HCT116 (cell line): ENCODE results near the gene TNFAIP2.

Experiments used
- CTCF ChIP-seq, 3 experiments: fragments of 200-600 bp in 1 of 3; sonication (generic) in 1 of 3; IDR thresholded peaks in 2 of 3; conservative IDR thresholded peaks in 1 of 3; 2 replicates each; pipeline ENCODE4 v1.5.1; 2012 to 2017; ENCODE audit warnings: low read depth in 2 of 3, low read length in 2 of 3, antibody characterized with exemption in 1 of 3, borderline replicate concordance in 1 of 3, control low read depth in 1 of 3, mild to moderate bottlenecking in 1 of 3, mixed read lengths in 1 of 3, mixed run types in 1 of 3, moderate library complexity in 1 of 3; ENCODE audit not compliant: insufficient read depth in 1 of 3
- EZH2 ChIP-seq: fragments of 200-600 bp; sonication (generic); IDR thresholded peaks from 2 replicates; pipeline ENCODE4 v1.6.1; 2017; ENCODE audit warnings: antibody characterized with exemption, mixed run types
- EZH2phosphoT487 ChIP-seq: fragments of 200-600 bp; IDR thresholded peaks from 2 replicates; pipeline ENCODE4 v1.6.1; 2018; ENCODE audit warnings: antibody characterized with exemption, borderline replicate concordance
- FOSL1 ChIP-seq: IDR thresholded peaks from 2 replicates; pipeline ENCODE4 v1.6.1; 2012; ENCODE audit warnings: low read depth
- POLR2AphosphoS5 ChIP-seq: IDR thresholded peaks from 2 replicates; pipeline ENCODE4 v1.6.1; 2011; ENCODE audit warnings: mild to moderate bottlenecking, low read depth, low read length, moderate library complexity
- SIN3A ChIP-seq: IDR thresholded peaks from 2 replicates; pipeline ENCODE4 v1.6.1; 2012; ENCODE audit warnings: low read depth
- SP1 ChIP-seq: IDR thresholded peaks from 2 replicates; pipeline ENCODE4 v1.6.1; 2012; ENCODE audit warnings: low read depth
- SRF ChIP-seq: IDR thresholded peaks from 2 replicates; pipeline ENCODE4 v1.6.1; 2012; ENCODE audit warnings: low read depth
- ZFX ChIP-seq: fragments of 450-650 bp; IDR thresholded peaks from 2 replicates; pipeline ENCODE4 v1.6.1; 2017

DNA sequence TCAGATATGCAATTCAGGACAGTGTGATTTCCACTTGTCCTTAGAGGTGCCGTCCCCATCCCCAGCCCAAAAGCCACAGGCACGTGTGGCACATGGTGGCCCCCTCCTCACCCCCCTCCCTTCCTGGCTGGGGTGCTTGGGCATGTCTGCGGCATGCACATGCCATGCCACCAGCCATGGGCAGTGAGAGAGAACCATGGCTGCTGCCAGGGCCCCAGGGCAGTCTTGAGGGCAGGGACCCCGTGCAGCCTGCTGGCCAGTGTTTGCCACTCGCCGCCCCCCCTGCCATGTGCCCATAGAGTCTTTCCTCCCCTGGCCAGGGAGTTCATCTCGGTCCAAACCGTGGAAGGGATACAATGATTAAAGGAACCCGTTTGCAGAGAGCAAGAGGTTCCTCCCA, 41.5 kb downstream of the TNFAIP2 start:
- no peak for TF ChIP-seq CTCF (IDR thresholded peaks at IDR 0.05 in 2 of 3, conservative IDR thresholded peaks at IDR 0.05 in 1 of 3; ENCODE audit: borderline replicate concordance in 1 of 3, insufficient read depth in 1 of 3, low read depth in 2 of 3, low read length in 2 of 3)
- TF ChIP-seq FOSL1: no peak
- TF ChIP-seq EZH2: no peak
- TF ChIP-seq POLR2AphosphoS5: no peak
- TF ChIP-seq SIN3A: no peak
- no peak for TF ChIP-seq SRF
- TF ChIP-seq EZH2phosphoT487: no peak
- TF ChIP-seq SP1: no peak
- TF ChIP-seq ZFX: no peak
